ENCODE results near the gene SPAG6.

- no peak for TF ChIP-seq CTCF (conservative IDR thresholded peaks at IDR 0.05)
- no peak for TF ChIP-seq ZFX (IDR thresholded peaks at IDR 0.05)
Measured at GRCh38 chr10:22427101-22427500, 81.8 kb downstream of the SPAG6 start.
